PC-3 (cell line): ENCODE data around the gene ELOA.

Source experiments
- CTCF ChIP-seq: fragments of 300-600 bp; sonication (generic); conservative IDR thresholded peaks from 2 replicates; pipeline ENCODE4 v1.5.1; 2017; ENCODE audit warnings: antibody characterized with exemption, low read depth, mild to moderate bottlenecking, low read length
- EZH2phosphoT487 ChIP-seq: fragments of 300-600 bp; sonication (generic); IDR thresholded peaks from 2 replicates; pipeline ENCODE4 v1.6.1; 2018; ENCODE audit warnings: mild to moderate bottlenecking, antibody characterized with exemption, low read length, borderline replicate concordance

GRCh38 chr1:23801876-23802275 is 58.6 kb downstream of the ELOA start:
- TF ChIP-seq CTCF, result no peak
- no peak for TF ChIP-seq EZH2phosphoT487
